NCI-H2107 treated with DMSO at 0.1 percent for 48 hours (cell line): ENCODE data around the gene CD47.

Experiments
- DNase-seq: peaks from one replicate; lab custom pipeline; 2025; ENCODE audit not compliant: unreplicated experiment; lab: John Stamatoyannopoulos, UW

The CD47 gene

DNA sequence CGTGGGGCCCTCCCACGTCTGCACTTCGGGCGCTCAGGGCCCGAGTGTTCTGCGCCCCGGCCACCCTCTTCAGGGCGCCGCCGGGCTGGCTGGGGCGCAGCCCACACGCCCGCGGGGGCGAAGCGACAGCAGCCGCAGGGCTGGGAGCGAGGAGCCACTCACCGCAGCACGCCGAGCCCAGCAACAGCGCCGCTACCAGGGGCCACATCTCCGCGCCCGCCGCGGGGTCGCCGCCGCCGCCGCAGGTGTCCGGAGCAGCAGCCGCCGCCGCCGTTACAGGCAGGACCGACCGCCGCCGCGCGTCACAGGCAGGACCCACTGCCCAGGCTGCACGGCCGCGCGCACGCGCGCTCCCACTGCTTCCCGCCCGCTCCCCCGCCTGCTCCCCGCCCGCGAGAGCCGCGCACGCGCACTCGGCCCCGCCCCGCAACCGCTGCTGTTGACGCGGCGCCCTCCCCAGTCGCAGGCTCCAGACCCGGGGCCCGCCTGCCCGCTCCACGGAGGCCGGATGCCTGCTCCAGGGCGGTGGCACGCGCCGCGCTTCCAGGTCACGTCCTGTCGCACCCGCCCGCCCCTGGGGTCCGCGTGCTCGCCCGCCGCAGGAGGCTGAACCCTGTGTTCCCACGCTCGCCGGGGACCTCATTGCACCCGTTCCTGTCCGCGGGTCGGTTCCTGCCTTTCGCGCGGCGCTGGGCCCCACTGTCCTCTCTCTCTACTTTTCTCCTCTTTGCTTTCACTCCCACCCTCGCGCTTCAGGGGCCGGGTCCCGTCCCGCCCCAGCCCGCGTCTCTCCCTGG is at the start of gene CD47:
Gene CD47, minus strand, starts transcription at position 331 of the 797 bp plus-strand sequence. Its CDS starts 123 bp downstream, at position 208.
- peak; percentile 72 for DNase-seq

DNA sequence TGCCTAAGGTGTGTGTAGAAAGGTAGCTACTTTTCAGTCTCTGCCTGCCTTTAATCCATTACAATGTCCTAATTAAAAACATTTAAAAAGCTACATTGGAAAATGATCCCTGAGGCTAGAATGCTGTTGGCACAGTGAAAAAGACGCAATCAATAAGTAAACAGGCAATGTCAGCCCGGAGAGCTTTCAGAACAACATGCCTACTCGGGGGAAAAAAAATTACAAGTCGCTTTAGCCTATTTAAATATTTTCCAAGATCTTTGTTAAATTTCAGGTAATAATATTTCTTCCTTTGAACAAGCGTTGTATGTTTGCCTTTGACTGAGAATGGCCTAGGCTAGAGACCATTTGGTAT is 46.6 kb upstream of the CD47 start:
- peak; percentile 29 for DNase-seq

DNA sequence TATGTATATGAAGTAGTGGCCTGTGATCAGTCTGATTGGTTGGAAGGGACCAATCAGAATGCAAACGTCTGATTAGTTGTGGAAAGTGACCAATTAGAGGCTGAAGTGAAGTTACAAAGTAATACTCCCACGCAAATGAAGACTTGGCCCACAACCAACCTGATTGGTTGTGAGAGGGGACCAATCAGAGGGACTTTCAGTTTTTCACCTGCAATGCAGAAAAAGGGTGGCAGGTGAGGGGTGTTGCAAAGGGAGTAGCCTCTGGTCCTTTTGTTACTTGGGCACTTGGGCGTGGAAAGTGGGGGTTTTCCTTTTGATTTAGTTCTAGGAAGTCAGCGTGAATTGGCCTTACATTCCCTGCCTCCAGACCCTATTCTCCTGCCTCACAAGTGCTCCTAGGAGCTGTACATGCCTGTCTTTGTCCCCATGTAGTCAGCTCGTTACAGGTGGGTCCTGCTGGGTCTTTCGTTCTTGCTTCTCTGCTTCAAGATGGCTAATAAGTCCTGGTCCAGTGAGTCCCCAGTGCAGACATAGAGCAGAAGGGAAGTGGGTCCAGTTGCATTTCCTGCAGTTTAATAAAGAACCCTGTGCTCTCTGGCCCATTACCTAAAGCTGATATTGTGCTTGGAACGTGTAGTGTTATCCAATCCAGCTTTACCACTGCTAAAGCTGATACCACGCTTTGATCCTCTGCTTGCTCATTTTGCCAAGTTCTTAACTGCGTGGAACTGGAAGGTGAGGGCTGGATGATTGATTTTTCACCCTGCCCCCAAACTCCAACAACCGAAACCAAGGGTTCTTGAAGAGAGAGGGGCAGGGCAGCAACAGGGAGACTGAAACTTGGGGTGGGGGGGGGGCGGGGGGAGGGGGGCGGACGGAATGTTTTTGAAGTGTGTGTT is 46.0 kb upstream of the CD47 start:
- DNase-seq, result peak; percentile 29

DNA sequence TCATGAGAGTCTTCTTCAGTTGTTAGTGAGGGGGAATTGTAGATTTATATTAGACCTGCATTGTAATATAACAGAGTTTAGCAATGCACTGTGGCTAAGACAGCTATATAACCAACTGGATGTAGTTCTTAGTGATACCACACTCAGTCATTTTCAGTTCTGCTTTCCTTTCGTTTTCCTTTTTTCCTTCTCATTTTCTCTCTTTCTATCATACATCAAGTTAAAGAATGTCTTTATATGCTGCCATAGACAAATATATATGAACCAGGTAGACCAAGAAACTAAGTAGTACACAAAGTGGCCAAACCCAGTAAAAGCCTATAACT is 43.7 kb upstream of the CD47 start:
- no peak for DNase-seq

DNA sequence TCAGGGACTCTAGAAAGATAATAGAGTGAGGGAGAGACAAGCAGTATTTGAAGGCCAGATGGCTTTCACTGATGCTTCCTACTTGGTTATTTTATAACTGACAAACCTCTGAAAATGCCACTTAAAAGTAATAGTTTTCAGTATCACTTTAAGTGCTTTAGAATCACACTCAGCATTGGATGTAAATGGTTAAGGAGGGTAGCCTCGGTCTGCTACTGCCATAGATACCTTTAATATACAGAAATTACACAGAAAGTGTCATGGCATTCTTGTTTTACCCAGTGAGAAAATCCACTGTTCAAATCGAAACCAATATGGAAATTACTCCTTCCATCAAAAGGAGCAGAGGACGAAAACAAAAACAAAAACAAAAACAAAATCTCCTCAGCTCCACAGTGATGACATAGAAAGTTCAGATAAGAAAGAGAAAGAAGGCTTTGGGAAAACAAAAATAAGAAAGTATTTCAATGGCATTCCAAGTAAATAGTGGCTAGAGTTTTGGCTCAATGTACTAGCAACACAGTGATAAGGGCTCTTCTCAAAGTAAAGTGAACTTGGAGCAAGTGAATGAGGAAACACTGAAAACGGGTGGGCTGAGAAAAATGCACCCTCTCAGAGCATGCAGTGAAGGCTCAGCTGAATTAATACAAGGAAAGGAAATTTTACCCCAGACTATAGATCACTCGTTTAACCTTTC is 43.2 kb upstream of the CD47 start:
- no peak for DNase-seq

DNA sequence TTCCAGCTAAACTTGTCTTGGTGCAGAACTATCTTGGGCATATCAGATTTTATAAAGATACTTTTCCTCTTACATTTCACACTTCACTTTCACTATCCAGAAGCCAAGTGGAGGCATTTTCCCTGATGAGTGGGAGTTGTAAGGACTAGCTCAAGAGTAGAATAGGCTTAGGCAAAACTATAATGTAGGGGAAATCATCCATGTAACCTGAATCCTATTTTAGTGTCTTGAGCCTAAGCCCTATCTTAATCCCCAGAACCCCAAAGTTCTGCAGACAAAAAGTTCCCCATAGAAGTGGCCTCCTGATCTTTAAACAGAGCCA is 42.2 kb upstream of the CD47 start:
- no peak for DNase-seq

DNA sequence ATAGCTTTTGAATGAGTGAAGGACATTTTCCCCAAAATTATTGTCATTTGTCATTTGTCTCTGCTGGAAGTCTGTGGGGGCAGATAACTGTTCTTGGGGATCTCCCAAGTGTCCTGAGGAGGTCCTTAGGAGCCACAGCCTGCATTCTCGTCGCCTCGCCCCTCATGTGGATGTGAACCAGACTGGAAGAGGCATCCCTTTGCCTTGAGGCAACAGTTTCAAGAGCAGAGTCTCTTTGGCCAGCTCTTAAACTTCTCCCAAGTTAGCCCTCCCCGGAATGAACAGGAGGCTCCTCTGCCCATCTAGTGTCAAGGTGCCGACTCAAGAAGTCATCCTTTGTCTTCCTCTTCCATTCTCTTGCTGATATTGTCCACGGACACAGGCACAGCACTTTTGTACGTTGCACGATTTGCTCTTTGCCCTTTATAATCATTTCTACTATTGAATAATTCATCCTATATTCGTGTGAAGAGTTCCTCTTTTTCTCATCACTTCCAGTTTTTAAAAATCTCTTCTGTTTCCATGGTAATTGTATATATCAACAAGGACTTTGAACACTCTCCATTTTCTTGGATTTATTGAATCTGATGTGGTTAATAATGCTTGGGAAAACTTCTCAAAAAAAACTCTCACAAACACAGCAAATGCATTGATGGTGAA is 40.8 kb upstream of the CD47 start:
- no peak for DNase-seq

DNA sequence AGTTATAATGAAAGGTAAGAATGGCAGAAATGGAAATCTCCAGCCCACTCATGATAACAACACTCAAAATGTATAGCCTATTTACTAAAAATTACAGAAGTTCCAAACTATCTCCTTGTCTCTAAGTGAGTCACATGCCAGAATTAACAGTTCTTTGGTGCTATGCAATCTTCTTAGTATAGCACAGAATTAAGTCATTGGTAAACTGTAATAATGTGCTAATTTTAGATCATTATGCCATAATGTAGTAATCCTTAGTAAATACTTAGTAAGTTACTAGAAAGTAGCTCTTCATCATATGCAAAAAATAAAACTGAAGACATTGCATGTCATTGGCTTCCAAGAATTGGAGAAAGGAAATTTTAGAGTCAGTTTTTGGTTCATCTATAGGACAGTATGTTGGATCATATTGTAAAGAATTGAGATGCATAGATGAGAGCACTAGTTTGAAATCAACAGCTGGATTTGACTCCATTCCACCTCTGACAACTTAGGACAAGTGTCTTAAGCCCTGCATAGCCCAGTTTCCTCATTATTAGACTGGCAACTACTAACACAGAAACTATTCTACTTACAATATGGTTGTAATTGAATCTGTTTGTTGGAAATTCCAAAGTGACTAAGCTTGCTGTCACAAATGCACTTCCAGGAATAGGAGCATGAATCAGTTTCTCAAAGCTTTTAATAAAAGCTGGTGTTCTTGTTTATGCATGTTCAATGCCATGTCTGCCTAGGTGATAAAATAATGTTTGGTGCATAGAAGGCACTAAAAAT is 40.1 kb upstream of the CD47 start:
- DNase-seq, result no peak

DNA sequence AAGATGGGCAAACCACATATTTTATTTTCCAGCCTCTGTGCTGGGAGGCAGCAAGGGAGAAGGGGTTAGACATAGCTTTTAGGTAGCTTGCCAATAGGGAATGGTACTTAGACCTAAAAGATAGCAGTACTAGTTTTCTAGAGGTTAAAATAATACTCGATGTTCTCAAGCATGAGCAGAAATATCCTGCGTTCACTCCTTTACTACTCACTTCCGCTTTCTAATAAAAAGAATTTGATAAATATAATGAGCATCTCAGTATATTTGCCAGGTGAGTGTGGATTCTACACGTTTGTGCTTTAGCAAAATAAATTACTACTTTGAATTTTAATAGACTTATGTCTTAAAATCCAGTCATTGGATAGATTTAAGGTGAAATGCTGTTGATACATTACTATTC is 39.4 kb upstream of the CD47 start:
- no peak for DNase-seq

DNA sequence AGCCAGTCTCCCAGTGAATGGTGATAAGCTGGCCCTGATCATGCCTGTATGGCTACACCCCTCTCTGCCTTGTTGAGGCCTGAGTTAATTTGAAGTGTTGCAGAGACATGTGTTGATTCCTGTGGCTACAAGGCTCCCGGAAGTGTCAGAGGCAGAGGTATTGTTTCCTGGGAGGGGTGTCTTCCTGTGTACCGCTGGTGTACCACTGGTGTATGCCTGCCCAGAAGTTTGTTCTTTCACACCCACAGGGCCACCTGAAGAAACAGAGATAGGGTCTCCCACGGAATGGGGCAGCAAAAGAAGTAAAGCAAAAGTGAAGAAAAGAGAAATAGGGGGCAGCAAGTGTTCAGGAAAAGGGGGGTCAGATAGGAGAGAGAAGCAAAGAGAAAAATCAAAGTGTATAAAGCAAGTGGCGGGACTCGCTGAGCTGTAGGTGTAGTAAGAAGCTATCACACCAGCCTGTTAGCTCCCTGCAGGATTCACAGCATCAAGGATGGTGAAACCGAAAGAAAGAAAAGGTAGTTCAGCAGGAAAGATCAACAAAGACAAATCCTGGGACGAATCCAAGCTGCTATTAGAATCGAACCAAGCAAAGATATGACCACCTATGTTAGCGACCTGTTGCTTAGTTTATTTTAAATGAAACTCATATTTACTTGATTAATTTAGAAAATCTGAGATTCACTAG is 36.6 kb upstream of the CD47 start:
- no peak for DNase-seq

DNA sequence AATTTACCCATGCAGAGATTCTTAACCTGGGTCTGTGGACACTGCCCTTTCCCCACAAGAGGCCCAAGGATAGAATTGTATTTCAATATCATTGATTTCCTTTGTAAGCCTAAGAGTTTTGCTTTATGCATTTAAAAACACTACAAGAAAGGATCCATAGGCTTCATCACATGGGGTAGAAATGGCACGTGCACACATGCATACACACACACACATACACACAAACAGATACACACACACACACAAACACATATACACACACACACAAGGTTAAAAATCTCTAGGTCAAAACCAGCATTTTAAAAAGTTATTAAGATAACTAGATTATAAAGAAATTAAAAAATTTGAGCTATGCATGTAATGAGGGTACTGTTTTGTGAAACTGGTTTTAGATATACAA is 35.5 kb upstream of the CD47 start:
- no peak for DNase-seq

DNA sequence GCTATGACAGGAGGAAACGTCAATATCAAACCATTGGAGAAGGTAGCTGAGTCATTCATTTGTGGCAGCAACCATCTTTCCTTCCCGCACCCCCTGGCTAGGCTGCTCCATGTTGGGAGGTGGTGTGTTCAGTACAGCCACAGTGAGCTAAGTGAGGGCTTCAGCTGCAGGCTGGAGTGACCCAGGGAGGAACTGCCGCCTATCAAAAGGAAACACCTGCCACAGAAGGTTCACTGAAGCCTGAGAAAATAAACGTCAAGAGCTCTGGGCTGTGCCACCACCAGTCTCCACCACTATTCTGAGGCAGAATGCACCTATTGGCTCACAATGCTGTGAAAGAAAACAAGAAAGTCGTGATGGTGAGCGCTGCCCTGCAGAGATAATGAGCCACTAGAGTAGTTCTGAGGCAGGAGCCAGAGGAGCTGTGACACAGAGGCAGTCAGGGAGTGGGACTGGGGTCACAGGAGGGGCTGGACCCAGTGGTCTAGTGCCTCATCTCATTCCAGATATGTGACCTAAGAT is 34.8 kb upstream of the CD47 start:
- peak; percentile 97 for DNase-seq

DNA sequence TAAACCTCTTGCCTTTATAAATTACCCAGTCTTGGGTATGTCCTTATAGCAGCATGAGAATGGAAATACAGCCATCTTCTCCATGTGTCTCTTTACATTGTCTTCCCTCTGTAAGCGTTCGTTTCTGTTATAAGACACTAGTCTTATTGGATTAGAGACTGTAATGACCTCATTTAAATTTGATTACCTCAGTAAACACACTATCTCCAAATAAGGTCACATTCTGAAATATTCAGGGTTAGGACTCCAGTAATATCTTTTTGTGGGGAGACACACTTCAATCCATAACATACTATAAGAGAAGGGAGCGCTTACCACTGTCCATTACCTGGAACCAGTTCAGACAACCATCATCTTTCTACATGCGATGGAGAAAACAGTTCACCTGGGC is 34.3 kb upstream of the CD47 start:
- DNase-seq, result peak; percentile 78

DNA sequence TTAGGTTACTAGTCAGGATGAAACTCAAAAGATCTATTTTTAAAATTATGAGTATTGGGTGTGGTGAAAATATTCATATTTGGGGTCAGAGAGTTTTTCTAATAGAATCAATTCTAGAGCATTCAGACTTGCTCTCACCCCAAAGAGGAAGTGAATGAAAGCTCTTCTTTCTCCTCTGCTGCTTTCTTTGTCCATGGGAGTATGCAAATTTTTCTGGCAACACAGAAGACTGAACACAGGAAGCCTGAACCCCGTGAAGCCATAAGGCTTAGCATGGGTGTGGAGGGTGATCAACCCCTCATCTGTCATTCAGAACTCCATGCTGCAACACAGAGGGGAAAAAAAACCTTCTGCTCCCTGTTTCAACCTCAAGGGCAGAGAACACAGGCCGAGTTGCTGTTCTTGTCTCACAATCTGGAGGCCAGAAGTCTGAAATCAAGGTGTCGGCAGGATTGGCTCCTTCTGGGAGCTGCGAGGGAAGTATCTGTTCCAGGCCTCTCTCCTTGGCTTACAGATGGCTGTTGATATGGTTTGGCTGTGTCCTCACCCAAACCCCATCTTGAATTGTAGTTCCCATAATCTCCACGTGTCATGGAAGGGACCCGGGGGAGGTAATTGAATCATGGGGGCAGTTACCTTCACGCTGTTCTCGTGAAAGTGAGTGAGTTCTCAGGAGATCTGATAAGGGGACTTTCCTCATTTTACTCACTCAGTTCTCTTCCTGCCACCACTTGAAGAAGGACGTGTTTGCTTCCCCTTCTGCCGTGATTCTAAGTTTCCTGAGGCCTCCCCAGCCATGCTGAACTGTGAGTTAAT is 33.7 kb upstream of the CD47 start:
- DNase-seq, result peak; percentile 77

DNA sequence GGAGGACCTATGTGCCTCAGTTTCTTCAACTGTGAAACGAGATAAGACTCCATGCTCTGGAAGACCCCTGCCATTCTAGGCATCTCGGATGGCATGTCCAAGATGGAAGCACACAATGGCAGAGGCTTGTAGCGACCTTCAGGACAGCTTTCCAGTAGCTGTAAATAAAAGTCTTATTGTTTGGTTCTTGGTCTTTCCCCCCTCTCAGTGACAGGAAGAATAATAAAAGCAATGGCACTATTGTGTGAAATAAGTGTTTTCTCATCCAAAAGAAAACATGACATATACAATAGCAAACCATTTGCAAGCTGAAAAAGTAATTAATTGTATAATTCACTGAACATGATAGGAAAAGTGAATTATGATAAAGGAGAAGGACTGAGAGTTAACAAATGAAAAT is 32.5 kb upstream of the CD47 start:
- DNase-seq, result no peak

DNA sequence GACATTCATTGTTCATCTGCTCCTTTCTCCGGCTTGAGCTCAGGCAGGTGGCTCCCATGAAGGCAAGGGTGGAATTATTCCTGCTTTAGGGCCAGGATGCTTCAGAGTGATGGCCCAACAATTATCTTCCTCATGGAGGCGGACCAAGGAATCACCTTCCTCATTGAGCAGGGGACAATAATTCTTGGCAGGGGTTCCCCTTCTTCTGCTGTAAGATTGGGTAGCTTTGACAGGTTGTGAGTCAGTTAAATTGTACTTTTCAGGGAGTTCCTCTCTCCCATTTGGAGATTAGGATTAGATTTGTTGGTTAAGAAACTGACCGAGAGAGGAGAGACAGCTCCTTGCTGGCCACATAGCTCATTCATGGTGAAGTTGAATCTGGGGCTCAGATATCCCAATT is 31.4 kb upstream of the CD47 start:
- no peak for DNase-seq

DNA sequence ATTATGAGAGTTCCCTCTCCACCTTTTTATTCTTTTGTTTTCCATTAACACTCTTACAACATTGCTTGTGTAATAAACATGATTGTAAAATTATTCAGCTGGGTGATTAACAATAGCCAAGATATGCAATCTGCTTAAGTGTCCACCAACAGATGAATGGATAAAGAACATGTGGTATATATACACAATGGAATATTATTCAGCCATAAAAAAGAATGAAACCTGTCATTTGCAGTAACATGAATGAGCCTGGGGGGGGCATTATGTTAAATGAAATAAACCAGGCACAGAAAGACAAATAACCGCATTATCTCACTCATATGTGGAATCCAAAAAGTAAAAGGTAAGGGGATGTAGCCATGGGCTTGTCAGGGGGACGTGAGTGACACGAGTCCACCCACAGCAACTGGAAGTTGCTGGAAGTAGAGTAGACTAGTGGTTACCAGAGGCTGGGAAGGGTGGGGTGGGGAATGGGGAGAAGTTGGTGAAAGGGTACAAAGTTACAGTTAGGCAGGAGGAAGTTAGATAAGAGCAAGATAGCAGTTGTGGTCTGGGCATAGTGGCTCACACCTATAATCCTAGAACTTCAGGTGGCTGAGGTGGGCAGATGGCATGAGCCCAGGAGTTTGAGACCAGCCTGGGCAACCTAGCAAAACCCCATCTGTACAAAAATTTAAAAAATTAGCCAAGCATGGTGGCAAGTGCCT is 28.7 kb upstream of the CD47 start:
- no peak for DNase-seq

DNA sequence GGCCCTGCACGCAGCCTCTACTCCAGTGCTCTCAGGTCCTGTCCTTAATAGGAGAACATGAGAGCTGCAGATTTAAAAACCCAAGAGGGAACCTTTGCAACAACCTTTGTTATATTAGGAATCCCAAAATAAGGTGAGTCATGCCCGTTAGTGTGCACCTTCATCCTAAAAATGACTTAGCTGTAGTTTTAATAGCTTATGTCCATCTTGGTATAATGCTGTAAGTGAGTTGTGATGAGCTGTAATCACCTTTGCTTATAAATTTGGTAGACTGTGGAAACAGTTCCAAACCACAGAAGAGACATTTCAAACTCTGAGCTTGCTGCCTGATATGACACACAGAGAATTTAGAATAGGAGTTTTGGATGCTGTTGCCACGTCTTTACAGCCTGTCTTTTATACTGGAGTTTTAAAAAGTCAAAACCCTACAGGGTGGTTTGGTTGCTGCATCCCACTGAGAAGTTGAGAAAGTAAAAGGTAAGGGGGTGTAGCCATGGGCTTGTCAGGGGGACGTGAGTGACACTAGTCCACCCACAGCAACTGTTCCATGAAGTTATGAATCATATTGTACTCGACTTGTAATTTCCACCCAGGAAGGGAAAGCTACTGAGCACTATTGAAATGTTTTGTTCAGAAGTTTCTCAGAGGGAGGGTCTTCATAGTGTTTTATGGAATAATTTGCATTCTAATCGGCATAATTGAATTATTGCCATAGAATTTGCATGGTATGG is 27.4 kb upstream of the CD47 start:
- no peak for DNase-seq
